Fibroblast of peridontal ligament (primary cell): ENCODE measurements around the gene GPR55.

Experiments used
- DNase-seq: peaks from one replicate; pipeline ENCODE4 v3.0.0-alpha.2; 2010; ENCODE audit errors: extremely low read depth

The GPR55 gene

DNA sequence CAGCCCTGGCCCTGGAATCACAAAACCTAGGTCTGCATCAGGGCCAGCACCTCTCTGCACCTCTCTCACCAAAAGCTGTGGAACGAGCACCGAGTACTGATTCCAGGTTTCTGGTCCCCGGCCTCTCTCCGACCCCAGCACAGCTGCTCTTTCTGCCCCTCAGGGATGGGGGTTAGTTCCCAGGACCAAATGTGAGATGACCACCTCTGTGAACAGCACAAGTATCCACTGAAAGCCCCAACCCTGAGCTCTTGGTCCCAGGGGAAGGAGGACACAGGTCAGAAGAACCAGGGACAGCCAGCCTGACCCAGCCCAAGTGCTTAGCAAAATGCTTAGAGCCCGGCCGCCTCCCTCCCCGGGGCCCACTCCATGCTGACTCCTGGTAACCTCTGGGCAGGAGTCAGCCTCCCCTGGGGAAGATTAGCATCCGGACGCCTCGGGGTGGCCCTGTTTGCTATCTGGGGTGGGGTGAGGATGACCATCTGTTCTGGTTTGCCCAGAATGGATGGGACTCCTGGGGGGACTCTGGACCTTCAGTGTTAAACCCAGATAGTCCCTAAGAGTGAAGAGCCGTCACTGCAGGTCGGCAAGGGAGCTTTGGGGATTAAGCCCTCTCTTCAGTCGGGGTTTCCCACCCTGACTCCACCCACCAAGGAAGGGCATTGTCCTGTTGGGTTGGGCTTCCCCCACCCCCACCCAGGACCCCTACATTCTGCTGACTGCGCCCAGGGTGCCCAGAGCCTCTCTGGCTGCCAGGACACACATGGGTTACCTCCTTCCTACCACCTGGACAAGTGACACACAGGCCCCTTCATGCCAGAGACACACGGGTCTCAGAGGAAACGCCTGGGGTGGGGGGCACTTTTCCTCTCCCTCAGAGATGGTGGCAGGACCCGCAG lies 9.4 kb upstream of the GPR55 start:
- no peak for DNase-seq

DNA sequence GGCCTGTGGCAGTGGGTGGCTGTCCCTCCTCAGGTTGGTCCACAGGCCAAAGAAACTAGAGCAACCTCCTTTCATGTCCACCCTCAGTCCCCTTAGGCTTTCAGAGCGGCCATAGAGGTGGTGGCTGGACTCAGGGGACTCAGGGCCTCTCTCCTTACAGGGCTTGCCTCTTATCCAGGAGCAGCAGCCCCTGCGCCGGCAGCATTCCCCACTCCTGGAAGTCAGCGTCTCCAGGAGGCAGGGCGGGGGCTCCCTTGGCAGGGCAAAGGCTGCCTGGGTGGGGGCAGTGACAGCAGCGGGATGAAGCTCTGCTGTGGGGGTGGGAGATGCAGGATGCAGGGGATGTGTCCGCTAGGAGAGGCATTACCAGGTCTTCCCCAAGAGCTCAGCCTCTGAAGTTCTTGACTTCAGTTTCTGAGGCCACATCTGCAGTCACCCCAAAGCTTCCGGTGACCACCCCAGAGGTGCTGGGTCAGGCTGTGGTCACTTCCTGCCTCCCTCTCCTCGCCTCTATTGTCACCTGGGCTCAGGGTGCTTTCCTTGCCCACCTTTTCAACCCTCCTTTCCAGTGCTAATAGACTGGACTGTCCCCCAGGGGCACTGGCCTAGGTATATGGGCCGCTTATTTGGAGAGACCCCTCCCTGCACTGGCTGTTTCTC lies 8.6 kb upstream of the GPR55 start:
- no peak for DNase-seq

DNA sequence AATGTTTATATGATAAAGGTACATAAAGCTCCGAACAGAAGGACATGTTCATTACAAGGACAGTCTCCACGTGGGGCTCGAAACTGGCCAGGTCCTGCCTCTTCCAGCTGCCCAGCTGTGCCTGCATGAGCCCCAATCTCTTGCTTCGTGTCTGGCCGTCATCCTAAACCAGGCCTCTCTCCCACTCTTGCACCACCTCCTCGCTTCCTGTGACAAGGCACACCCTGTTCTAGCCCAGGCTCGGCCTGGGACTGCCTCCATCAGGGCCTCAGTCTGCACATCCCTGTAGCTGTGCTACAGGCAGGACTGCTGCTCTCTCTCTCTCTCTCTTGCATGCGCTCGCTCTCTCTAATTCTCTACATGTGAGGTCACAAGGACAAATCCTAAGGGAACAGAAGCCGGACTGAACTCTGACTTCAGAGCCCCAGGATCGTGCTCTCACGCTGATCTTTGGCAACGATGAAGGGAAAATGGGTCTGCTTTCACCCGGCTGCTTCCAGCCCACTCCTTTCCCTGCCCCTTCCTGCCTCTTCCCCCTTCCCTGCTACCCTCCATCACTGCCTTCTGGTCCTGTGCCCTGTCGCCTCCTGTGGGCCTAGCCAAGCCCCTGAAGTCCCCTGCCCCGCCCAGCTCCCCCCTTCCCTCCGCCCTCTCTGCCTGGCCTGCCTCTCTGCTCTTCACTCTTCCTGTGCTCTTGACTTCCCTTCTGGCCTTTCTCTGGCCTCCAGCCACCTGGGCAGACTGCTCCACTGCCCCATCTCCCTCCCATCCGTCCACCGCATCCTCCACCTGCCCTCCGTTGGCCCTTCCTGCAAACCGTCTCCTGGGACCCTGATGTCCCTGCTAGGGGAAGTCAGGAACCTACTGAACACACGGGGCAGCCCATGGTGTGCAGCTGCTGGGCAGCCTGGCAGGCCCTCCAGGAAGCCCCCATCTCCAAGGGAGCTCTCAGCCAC lies 7.8 kb upstream of the GPR55 start:
- DNase-seq: peak; percentile 21

DNA sequence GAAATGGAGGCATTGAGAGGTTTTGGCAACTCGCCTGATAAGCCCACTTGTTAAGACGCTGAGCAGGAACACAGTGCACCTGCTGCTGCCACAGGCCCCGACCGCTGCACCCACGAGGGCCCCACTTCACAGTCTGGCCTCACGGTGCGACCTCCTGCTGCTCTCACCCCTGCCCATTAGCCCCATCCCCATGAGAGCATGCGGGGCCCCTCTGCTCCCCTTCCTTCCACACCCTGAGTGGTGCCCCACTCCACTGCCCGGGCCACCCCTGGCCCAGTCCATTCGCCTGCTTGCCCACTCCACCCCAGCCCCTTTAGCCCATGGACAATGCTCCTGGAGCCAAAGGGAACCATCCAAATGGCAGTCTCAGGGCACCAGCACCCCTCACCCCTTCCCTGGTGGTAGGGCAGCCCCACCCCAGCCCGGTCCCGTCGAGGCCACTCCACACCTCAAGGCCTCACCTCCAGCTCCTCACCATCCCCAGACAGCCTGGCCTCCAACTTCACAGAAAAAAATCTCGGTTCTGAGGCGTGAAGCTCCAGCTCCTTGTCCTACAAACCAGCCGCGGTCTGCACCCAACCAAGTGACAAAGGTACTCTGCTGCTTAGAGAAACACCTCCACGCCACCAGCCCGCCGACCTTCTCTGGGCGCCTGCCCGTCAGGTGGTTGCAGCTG lies 6.7 kb upstream of the GPR55 start:
- no peak for DNase-seq

DNA sequence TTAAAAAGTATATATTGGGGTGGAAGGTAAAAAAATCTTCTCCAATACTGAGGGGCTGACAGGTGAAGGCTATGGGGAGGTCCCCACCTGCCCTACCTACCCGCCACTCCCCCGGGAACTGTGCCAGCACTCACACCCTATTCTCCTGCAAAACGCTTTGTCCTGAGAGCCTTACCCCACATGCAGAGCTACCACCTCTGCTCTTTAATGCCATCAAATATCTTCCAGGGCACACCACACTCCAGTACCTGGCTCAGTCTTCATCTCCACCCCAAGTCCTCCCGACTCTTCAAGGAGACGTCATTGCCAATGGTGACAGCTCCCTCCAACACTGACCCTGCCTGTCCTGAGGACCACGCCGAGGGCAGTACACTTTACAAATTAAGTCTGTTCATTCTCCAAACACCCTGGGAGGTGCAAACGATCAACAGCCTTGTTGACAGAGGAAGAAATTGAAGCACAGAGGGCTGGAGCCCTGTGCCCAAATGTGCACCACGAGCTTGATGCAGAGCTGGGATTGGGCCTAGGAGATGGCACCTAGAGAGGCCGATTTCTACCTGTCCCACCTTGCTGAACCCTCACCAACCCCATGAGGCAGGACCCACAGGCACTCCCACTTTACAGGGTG lies 6.0 kb upstream of the GPR55 start:
- no peak for DNase-seq

DNA sequence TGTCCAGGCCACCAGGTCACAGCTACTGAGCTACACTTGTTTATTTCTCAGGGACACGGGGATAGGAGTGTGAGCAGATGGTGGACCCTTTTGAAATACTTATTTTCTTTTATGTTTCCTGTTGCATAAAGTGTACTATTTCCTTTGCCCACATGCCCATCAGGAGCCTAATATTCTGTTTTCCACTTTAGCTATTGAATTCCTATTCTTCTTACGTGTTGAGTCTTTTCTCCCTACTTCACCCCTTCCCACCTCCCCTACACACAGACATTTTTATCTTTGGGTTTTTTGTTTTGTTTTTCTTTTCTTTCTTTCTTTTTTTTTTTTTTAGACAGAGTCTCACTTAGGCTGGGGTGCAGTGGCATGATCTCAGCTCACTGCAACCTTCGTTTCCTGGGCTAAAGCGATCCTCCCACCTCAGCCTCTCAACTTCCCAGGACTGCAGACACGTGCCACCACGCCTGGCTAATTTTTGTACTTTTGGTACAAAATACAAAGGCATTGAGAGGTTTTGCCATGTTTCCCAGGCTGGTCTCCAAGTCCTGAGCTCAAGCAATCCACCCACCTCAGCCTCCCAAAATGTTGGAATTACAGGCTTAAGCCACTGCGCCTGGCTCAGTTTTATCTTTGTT lies 5.2 kb upstream of the GPR55 start:
- no peak for DNase-seq

DNA sequence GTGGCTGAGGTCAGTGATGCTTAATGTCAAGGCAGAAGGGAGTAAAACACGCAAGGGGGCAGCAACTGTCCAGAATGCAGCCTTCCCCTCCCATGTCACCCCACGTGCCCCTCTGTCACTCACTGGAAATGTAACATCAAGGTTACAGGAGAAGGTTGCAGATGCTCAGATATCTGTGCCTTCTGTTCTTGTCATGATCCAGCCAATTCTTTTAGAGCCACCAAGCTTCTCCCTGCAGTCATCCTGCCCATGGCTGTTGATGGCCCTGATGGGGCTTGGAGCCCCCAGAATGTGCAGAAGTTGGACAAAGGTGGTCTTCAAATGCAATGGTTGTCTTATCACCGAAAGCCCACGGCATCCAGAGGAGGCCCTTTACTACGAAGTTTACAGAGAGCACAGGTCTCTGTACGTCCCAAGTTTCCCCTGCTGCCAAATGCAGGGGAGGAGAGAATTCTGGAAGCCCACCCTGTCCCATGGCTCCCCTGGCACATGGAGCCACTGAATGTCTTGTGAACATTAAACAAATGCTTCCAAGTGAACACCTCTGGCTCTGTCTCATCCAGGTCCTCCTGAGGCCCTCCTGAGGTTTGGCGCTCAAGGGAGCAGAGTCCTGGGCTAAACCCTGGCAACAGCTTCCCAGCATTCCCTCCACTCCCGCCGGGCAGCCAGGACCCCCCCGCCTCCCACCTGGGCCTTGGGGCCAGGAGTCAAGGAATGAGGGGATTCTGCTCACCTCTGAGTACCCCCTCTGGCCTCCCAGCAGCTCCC lies 4.5 kb upstream of the GPR55 start:
- no peak for DNase-seq

DNA sequence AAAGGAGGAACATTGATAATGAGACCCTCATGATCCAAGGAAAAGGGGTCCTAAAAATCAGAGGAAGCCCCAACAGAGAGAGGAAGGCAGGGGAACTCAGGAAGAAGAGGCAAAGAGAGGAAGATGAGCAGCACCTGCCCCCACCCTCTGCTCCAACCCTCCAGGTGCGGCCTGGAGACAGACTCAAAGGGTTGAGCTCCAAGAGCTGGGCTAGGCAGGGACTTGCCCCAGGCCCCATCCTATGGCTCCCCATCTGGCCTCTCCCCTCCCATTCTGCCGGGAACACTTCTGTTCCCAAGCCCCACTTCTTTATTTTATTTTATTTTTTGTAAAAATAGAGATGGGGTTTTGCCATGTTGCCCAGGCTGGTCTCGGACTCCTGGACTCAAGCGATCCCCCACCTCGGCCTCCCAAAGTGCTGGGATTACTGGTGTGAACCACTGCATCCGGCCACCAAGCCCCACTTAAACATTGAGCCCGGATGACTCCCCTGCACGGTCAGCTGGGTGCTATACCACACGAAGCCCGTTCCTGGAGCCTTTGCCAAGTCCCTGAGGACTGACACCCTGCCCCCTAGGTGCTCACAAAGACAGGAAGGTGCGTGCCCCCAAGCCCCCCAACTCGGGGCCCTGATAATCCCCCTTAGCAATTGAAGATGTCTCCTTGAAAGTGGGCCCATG lies 3.8 kb upstream of the GPR55 start:
- no peak for DNase-seq

DNA sequence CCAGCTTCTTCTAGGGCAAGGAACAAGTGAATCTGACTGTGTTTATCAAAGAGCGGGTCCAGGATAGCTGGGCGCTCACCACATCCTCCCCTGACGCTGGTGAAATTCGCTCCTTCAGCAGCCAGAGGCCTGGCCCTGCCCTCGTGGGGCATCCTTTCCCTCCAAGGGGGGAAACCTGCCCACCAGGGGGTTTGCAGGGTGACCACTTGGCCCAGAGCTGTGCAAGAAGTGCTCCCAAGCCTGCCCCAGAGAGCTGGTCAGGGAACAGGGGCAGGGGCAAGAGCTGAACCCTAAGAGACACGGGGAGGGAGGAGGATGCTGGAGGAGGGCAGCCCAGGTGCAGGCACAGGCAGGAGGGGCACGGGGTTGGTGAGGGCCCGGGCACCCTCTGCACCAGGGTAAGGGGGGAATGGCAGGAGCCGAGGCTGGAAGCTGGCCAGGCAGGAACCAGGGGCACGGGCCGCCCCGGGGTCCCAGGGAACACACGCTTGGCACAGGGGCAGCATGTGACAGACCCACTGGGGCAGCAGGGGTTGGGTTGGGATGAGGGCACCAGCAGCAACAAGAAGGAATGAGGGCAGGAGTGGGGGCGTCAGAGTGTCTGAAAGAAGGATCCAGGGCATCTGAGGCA lies 2.8 kb upstream of the GPR55 start:
- DNase-seq: no peak

DNA sequence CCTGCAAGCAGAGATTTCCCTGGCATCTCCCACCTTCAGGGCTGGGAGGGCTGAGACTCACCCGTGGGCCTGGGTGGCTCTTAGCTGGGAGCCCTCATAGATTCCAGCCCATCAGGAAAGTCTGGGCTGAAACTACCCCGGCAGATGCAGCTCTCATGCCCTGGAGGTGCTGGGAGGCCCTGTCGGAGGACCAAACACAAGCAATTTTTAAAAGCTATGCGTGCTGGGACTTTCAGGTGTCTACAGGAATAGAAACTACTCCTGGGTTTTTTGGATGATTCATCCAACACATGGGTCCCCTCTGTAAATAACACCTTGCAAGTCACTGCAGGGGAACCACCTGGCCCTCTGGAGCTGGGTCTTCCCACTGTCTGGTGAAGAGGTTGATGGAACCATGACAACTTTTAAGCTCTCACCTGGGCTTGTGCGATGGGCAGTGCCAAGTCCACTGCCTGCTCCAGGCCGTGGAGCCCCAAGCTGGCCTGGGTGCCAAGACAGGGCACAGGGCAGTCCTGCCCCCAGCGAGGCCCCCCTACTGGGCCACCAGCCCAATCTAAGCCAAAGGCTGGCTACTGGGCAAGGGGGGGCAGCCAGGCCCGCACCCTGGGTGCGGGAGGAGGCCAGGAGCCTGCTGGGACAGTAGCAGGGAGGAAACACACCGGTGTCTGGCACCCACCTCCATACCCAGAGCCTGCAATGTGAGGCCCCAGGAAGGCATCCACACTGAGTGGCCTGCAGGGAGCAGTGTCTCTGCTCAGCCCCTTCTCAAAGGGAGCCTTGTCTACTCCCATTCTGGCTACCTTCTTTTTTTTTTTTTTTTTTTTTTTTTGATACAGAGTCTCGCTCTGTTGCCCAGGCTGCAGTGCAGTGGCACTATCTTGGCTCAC lies 1.1 kb upstream of the GPR55 start:
- DNase-seq: no peak

DNA sequence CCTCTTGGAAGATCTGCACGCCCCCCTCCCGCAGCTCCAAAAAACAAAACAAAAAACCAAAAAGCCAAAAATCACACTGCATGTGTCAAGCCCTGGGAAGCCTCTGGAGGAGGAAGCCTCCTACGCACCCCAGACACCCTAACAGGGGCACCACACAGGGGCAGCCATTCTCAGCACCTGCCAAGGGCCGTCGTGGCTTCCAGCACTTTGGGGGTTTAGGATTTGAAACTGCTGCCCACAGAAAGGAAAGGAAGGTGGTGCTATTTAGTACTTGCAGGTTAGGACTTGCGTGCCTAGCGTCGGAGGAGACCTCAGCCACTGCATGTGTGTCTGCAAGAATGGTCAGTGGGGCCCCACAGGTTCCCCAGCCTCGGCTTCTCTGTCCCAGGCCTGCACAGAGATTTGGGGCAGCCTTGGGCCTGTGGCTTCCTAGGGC lies 419 bp upstream of the GPR55 start:
- DNase-seq: no peak

DNA sequence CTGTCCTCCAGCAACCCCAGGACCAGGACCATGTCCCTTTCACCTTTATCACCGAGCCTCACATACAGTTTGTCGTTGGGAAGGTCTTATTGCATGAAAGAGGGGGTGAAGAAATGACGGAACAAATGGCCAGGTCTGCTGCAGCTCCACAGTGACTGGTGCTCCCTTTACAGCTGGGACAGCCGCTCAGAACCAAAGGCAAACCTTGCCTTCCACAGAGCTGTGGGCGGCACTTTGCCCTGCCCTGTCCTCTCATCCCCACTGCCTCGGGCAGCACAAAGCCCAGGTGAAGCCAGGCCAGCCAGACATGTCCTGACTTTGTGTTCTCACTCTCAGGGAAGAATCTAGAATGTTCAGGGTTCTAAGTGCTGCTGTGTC lies 961 bp downstream of the GPR55 start:
- DNase-seq: no peak

DNA sequence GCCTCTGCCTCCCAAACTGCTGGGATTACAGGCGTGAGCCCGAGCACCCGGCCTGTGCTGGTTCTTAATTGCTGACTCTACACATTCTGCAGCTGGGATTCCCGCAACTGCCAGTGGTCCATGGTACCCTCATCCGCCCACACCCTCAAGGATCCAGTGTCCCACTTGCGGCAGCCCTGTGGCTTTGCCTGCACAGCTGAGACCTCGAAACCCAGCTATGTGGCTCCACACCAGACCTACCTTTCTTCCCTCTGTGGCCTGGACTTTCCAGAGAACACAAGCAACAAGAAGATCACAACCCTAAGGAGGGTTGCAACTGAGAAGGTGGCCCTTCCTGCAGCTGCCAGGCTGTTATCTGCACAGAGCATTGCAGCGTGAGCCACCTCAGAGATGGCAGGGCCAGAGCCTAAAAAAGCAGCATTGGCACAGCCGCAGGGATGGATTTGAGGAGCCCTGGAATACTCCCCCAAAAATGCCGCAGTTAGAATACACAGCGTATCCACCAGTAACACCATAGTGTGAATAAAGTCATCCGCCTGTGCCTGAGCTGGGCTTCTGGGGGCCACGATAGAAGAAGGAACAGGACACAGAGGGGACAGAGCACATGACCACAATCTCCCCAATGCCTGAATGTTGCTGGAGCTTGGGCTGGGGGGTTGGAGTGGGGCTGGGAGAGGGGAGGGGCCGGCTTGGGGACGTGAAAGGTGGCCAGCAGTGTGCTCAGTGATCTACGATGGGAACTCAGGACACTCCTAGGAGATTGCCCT lies 1.9 kb downstream of the GPR55 start:
- no peak for DNase-seq

DNA sequence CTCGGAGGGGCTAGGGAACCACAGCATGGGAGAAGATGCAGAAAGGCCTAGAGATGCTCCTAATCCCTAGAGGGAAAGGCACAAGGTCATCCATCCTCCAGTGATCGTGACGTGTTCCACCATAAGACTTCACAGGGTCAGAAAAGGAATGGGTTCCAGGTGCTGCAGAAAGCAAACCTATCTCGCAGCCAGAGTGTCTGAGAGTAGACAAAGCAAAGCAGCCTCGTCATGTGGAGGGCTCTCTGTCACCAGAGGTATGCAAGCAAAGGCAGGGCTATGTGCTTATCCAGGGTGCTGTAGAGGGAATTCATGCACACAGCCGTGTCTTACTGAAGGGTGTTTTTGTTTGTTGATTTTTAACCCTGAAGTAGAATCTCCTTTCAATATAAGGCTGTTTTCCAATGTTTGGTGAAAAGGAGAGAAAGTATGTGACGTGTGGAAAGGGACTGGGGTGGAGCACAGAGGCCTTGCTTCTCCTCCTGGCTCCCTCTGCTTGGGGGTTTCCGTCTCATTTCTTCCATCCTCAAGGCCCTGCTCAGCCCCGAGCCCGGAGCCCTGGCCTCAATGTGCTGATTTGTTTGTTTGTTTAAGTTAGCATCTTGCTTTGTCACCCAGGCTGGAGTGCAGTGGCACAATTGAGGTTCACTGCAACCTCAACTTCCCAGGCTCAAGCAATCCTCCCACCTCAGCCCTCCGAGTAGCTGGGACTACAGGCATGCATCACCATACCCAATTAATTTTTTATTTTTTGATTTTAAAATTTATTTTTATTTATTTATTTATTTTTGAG lies 3.0 kb downstream of the GPR55 start:
- no peak for DNase-seq

DNA sequence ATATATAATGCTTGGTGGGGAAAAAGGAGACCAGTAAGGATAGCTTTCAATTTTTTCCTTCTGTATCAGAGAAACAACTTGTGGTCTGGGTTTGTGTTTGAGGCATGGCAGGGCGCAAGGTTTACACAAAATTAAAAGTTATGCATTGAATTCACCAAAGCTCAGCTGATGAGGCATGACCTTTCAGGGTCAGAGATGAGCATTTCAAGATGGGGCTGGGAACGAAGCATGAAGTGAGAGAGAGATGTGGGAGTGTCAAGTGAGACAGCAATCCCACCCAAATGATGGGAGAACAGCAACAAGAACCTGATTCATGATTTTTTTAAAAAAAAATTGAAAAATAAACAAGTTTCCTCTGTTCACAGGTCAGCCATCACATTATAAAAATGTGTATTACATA lies 4.9 kb downstream of the GPR55 start:
- DNase-seq: no peak

DNA sequence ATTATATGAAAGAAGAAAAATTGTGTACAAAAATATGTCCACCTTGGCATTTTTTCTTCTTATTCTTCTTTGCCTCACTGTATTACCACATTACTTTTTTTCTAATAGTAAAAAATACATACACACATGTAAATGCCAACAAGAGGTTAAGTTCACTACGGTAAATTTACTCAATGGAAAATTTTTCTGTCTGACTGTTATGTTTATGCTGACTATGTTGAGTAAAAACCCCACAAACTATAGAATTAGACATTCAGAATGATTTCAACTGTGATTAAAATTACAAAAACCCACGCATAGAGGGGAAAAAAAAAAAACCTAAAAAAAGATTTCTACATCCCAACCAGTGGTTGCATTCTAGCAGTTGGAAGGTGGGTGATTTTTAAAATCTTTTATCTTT lies 5.4 kb downstream of the GPR55 start:
- no peak for DNase-seq
